ENCODE results near the gene PDXK. TPM values are rescaled to one million over a fixed set of nuclear protein-coding genes. Genes with fewer than 3 reads are reported as not detected.
"Not testable (repeated sequence)": the region's sequence is repeated elsewhere in the genome, so short reads cannot be mapped to it uniquely, and the experiment has no call there.

Gene PDXK
- 10 to 100 TPM; 22.1 to 26.0 (median 23.9) TPM for total RNA-seq
- polyA plus RNA-seq = 10 to 100 TPM; 43.8 to 88.5 (median 51.3) TPM

DNA sequence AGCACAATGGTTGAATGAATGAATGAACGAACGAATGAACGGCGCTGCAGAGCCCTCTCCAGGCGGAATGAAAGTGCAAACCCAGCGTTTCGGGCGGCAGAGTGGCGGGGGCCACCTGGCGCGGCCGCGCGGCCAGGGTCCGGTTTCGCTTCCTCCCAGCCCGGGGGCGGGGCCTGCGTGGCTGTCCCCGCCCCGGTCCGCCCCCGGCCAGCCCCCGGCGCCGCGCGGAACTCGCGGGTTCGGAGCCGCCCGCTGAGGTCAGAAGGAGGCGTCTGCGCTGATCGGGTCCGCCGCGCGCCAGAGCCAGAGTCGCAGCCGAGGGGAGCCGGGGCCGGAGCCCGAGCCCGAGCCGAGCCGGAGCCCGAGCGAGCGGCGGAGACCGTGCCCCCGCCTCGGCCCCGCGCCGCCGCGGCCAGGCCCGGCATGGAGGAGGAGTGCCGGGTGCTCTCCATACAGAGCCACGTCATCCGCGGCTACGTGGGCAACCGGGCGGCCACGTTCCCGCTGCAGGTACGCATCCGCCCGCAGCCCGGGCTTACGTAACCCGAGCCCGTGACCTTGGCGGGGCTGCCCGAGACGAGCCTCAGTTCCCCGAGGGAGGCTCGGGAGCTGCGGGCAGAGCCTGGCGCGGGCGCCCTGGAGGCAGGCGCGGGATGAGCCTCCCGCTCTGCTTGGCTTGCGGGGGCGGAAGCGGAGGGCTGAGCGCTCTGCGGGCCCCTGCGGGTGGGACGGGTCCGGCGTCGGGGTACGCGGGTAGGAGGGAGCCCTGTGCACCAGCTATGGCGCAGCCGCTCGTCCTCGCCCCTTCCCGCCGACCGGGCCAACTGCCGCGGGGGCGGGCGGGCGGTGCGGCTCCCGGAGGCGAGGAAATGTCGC lies at the start of gene PDXK:
Gene PDXK, plus strand, starts transcription at position 258 of the 876 bp plus-strand sequence. Its CDS starts 166 bp downstream, at position 424.
- Histone ChIP-seq H3K36me3 (peaks cover 0 to 7% (median 2%) of the 10 kb centered on the region in 4 donors), H3K4me3 (peak within 1 kb of the TSS; percentile 70 to 94 (median 72)), H3K27ac (peak within 1 kb of the TSS; percentile 81 to 86 (median 84)), H3K27me3 (no peaks in the 10 kb centered on the region), H3K4me1 (peaks cover 0 to 35% (median 28%) of the 10 kb centered on the region in 4 donors), H3K9me3 (no peaks in the 10 kb centered on the region)
- DNase-seq = peak; percentile 92
- intact Hi-C loops (cut with DNase I) = loop anchor here (2.0 kb wide), 1 partner anchor 58 kb away; the partner anchor contains the start of gene CSTB
- peak; percentile 53 to 83 (median 81) for TF ChIP-seq POLR2AphosphoS5 (IDR thresholded peaks at IDR 0.05)
- TF ChIP-seq POLR2A (IDR thresholded peaks at IDR 0.05) = no peak
- 0% methylated on average over 117 of the region's 117 CpGs for WGBS, 2 donors

DNA sequence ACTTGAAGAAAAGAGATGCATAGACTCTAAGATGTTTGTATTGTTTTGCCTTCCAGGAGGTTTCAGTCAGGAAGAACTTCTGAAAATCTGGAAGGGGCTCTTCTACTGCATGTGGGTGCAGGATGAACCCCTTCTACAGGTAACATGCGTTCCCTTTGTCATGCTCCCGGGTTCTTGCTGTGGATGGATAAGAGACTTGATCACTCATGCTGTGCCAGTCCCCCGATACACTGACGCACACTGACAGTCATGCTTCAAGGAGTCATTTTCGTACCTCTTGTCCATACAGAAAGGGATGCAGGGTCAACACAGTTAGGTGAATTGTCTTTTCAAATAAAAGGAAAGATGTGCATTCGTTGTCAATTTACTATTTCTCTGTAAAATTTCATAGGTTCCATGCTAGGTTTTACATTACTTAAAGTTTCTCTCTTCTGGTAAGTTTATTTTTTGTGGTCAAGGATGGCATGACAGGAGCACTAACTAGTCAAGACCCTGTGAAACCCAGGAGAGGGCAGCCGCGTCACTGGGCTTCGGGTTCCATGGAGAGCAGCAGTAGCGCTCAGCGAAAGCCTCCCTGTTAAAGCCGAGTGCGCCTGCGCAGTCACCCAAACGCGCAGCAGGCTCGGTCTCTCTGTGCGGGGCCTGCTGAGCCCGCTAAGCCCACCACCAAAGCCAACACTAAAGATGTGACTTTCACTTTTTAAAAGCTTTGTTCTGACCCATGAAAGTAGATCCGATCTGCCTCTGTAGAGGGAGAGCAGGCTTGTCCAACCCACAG lies 48.9 kb upstream of the PDXK start:
- intact Hi-C loops (cut with DNase I) = no loop called here
- Histone ChIP-seq H3K27me3 (no peaks in the 10 kb centered on the region), H3K27ac (no peak overlapping the region), H3K4me1 (no peaks in the 10 kb centered on the region), H3K4me3 (no peak overlapping the region), H3K9me3 (no peaks in the 10 kb centered on the region), H3K36me3 (peaks cover 3 to 58% (median 13%) of the 10 kb centered on the region in 4 donors)
- TF ChIP-seq CTCF (IDR thresholded peaks at IDR 0.05) (no peak), POLR2AphosphoS5 (IDR thresholded peaks at IDR 0.05) (no peak), EP300 (IDR thresholded peaks at IDR 0.05) (no peak), POLR2A (IDR thresholded peaks at IDR 0.05) (no peak)
- 91 to 94% methylated on average over 20 of the region's 20 CpGs for WGBS, 2 donors
- DNase-seq = no peak

GRCh38 chr21:43675871-43676270 lies 43.1 kb upstream of the PDXK start:
- H3K4me3 ChIP-seq = no peak overlapping the region
- H3K27me3 ChIP-seq = no peaks in the 10 kb centered on the region
- H3K9me3 ChIP-seq = no peaks in the 10 kb centered on the region
- intact Hi-C loops (cut with DNase I) = no loop called here
- no peak overlapping the region for H3K27ac ChIP-seq
- H3K4me1 ChIP-seq = no peaks in the 10 kb centered on the region
- 93 to 96% methylated on average over 3 of the region's 3 CpGs for WGBS, 2 donors
- H3K36me3 ChIP-seq = peaks cover 19 to 93% (median 29%) of the 10 kb centered on the region in 4 donors
- DNase-seq = no peak
- TF ChIP-seq EP300 (IDR thresholded peaks at IDR 0.05) (no peak), POLR2AphosphoS5 (IDR thresholded peaks at IDR 0.05) (no peak), CTCF (IDR thresholded peaks at IDR 0.05) (no peak)

GRCh38 chr21:43676391-43676790 lies 42.5 kb upstream of the PDXK start:
- Histone ChIP-seq H3K4me1 (no peaks in the 10 kb centered on the region), H3K4me3 (no peak overlapping the region), H3K27ac (no peak overlapping the region), H3K36me3 (peaks cover 19 to 93% (median 29%) of the 10 kb centered on the region in 4 donors), H3K27me3 (no peaks in the 10 kb centered on the region), H3K9me3 (no peaks in the 10 kb centered on the region)
- intact Hi-C loops (cut with DNase I) = no loop called here
- no peak for DNase-seq
- TF ChIP-seq EP300 (IDR thresholded peaks at IDR 0.05) = no peak
- no peak for TF ChIP-seq CTCF (IDR thresholded peaks at IDR 0.05)
- TF ChIP-seq POLR2A (IDR thresholded peaks at IDR 0.05) = no peak
- TF ChIP-seq POLR2AphosphoS5 (IDR thresholded peaks at IDR 0.05) = no peak
- 91 to 95% methylated on average over 15 of the region's 15 CpGs for WGBS, 2 donors

- intact Hi-C loops (cut with DNase I) = no loop called here
- WGBS, 2 donors = 46 to 83% methylated on average over 12 of the region's 12 CpGs
Measured at GRCh38 chr21:43679951-43680350, 39.0 kb upstream of the PDXK start.

GRCh38 chr21:43680421-43680820 lies 38.5 kb upstream of the PDXK start:
- intact Hi-C loops (cut with DNase I); H3K9me3 ChIP-seq; H3K27ac ChIP-seq; H3K27me3 ChIP-seq; H3K4me3 ChIP-seq; H3K4me1 ChIP-seq; DNase-seq: not testable (repeated sequence)
- peaks cover 24 to 95% (median 46%) of the 10 kb centered on the region in 4 donors for H3K36me3 ChIP-seq
- 81 to 96% methylated on average over 6 of the region's 6 CpGs for WGBS, 2 donors

More at GRCh38 chr21:43679951-43680350, 39.0 kb upstream of the PDXK start:
- no peak overlapping the region for H3K27ac ChIP-seq
- no peaks in the 10 kb centered on the region for H3K9me3 ChIP-seq
- peaks cover 23 to 95% (median 44%) of the 10 kb centered on the region in 4 donors for H3K36me3 ChIP-seq
- no peak overlapping the region for H3K4me3 ChIP-seq
- no peak for DNase-seq
- TF ChIP-seq POLR2AphosphoS5 (IDR thresholded peaks at IDR 0.05) (no peak), POLR2A (IDR thresholded peaks at IDR 0.05) (no peak), EP300 (IDR thresholded peaks at IDR 0.05) (no peak), CTCF (IDR thresholded peaks at IDR 0.05) (no peak)
- H3K4me1 ChIP-seq = no peaks in the 10 kb centered on the region
- no peaks in the 10 kb centered on the region for H3K27me3 ChIP-seq

Measured in sigmoid colon (tissue), 7 donors.